Osteocyte (in vitro differentiated cells): ENCODE measurements around the gene INMT. TPM values are rescaled to one million over a fixed set of nuclear protein-coding genes. Genes with fewer than 3 reads are reported as not detected.

Source experiments
- DNase-seq: peaks from one replicate; pipeline ENCODE4 v3.0.0; 2021; ENCODE audit warnings: mixed read lengths; ENCODE audit not compliant: unreplicated experiment; ENCODE audit errors: extremely low spot score
- H3K27ac Mint-ChIP-seq: one replicate; pipeline ENCODE4 v1.8.0; 2021; ENCODE audit warnings: mild to moderate bottlenecking, mixed read lengths; ENCODE audit not compliant: unreplicated experiment
- H3K27me3 Mint-ChIP-seq: one replicate; pipeline ENCODE4 v1.8.0; 2021; ENCODE audit warnings: mixed read lengths; ENCODE audit not compliant: unreplicated experiment
- H3K36me3 Mint-ChIP-seq: one replicate; pipeline ENCODE4 v1.8.0; 2021; ENCODE audit warnings: mixed read lengths; ENCODE audit not compliant: unreplicated experiment
- H3K4me1 Mint-ChIP-seq: one replicate; pipeline ENCODE4 v1.8.0; 2021; ENCODE audit warnings: mixed read lengths; ENCODE audit not compliant: unreplicated experiment
- H3K4me3 Mint-ChIP-seq: one replicate; pipeline ENCODE4 v1.8.0; 2021; ENCODE audit warnings: mild to moderate bottlenecking, moderate library complexity, mixed read lengths; ENCODE audit not compliant: unreplicated experiment
- H3K9me3 Mint-ChIP-seq: one replicate; pipeline ENCODE4 v1.8.0; 2021; ENCODE audit warnings: mixed read lengths; ENCODE audit not compliant: unreplicated experiment
- total RNA-seq: library from RNA; stranded (reverse); gene quantifications from 2 replicates; pipeline ENCODE4 v1.2.1, GENCODE V29; 2021
- TF ChIP-seq, protein P1 (sequence below): fragments of 200-600 bp; sonication (generic); IDR thresholded peaks from 2 replicates; pipeline ENCODE4 v1.5.0; 2021; ENCODE audit warnings: antibody characterized with exemption, mild to moderate bottlenecking, moderate library complexity

The INMT gene
- total RNA-seq, 1 donor from 2014 or later: 2.0 TPM

DNA sequence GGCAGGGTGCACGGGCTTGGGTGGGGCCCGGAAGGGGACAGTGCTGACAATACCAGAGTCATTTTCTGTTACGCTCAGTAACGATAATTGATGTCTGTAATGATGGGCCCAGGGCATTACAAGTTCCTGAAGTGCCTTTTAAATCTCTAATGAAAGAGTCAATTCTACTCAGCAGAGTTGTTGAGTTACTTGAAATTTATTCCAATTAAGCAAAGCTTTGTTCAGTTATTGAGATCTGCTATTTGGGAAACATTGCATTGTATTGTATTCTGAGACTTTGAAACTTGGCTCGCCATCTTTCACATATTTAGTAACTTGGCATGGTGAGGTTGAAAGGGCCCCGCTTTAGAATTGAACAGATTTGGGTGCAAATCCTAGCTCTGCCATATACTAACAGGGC lies 54.0 kb downstream of the INMT start:
- Mint-ChIP-seq H3K27ac (no peak overlapping the region), H3K27me3 (peaks cover 2% of the 10 kb centered on the region), H3K4me1 (peaks cover 20% of the 10 kb centered on the region), H3K4me3 (no peak overlapping the region), H3K9me3 (no peaks in the 10 kb centered on the region), H3K36me3 (peaks cover 12% of the 10 kb centered on the region)
- TF ChIP-seq, protein P1, sequence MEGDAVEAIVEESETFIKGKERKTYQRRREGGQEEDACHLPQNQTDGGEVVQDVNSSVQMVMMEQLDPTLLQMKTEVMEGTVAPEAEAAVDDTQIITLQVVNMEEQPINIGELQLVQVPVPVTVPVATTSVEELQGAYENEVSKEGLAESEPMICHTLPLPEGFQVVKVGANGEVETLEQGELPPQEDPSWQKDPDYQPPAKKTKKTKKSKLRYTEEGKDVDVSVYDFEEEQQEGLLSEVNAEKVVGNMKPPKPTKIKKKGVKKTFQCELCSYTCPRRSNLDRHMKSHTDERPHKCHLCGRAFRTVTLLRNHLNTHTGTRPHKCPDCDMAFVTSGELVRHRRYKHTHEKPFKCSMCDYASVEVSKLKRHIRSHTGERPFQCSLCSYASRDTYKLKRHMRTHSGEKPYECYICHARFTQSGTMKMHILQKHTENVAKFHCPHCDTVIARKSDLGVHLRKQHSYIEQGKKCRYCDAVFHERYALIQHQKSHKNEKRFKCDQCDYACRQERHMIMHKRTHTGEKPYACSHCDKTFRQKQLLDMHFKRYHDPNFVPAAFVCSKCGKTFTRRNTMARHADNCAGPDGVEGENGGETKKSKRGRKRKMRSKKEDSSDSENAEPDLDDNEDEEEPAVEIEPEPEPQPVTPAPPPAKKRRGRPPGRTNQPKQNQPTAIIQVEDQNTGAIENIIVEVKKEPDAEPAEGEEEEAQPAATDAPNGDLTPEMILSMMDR: no peak
- DNase-seq: no peak

Other genes with a start within 250 kb of the INMT start
- gene GGCT, start 247.3 kb upstream of the INMT start, total RNA-seq: 24.2 and 26.7 TPM in 2 replicates
- gene GARS1, start 157.3 kb upstream of the INMT start, total RNA-seq: 320 and 346 TPM in 2 replicates
- gene CRHR2, start 69.7 kb upstream of the INMT start, total RNA-seq: not detected in 2 replicates
- 4.4 and 5.3 TPM in 2 replicates for gene MINDY4, start 19.3 kb downstream of the INMT start, total RNA-seq
- 6.0 and 6.7 TPM in 2 replicates for gene AQP1, start 159.7 kb downstream of the INMT start, total RNA-seq
- not detected in 2 replicates for gene GHRHR, start 211.8 kb downstream of the INMT start, total RNA-seq